ENCODE measurements around the gene RPTOR.

The RPTOR gene

DNA sequence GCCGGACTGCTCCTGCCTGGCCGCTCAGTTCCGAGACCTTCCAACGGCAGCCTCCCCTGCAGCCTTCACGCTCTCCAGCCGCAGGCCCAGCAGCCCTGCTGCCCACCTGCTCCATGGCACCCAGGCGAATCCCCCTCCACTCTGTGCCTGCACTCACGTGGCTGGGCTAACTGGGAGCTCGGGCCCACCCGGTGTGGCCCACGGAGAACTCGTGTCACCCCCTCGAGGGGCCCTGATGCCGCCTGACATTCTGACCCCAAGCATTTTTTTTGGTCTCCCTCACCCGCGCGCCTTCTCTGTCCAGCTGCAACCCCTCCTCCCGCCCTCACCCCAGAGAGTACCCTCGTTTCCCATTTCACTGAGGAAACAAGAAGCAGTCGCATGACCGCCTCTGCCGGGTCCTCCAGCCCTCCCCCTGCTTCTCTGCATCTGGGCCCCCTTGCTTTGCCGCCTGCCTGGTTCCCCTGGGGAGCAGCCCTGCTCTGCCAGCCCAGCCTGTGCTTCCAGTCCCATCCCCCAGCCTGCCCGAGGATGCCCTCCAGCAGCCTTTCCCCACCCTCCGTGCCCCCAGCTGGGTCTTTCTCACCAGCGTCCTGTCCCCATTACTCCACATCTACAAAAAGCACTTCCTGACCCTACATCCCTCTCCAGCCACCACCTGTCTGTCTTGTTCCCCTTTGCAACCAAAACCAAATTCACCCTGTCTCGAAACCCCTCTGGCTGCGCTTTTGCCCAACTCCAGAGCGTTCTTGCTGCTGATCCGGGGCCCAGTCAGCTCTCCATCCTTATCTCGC, 300.6 kb downstream of the RPTOR start:
- H3K4me3 ChIP-seq (ENCODE audit: low read depth, low read length) = no peak overlapping the region

GRCh38 chr17:80845863-80846671, 301.4 kb downstream of the RPTOR start:
- TF ChIP-seq, protein P1, sequence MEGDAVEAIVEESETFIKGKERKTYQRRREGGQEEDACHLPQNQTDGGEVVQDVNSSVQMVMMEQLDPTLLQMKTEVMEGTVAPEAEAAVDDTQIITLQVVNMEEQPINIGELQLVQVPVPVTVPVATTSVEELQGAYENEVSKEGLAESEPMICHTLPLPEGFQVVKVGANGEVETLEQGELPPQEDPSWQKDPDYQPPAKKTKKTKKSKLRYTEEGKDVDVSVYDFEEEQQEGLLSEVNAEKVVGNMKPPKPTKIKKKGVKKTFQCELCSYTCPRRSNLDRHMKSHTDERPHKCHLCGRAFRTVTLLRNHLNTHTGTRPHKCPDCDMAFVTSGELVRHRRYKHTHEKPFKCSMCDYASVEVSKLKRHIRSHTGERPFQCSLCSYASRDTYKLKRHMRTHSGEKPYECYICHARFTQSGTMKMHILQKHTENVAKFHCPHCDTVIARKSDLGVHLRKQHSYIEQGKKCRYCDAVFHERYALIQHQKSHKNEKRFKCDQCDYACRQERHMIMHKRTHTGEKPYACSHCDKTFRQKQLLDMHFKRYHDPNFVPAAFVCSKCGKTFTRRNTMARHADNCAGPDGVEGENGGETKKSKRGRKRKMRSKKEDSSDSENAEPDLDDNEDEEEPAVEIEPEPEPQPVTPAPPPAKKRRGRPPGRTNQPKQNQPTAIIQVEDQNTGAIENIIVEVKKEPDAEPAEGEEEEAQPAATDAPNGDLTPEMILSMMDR (IDR thresholded peaks at IDR 0.05; ENCODE audit: low read depth, low read length, missing control alignments) = no peak
- no peak overlapping the region for H3K4me3 ChIP-seq (ENCODE audit: low read depth, low read length)

More for the DNA sequence above, 300.6 kb downstream of the RPTOR start:
- TF ChIP-seq, protein P1 (IDR thresholded peaks at IDR 0.05; ENCODE audit: low read depth, low read length, missing control alignments) = no peak
- DNase-seq (ENCODE audit: low read depth) = no peak

DNA sequence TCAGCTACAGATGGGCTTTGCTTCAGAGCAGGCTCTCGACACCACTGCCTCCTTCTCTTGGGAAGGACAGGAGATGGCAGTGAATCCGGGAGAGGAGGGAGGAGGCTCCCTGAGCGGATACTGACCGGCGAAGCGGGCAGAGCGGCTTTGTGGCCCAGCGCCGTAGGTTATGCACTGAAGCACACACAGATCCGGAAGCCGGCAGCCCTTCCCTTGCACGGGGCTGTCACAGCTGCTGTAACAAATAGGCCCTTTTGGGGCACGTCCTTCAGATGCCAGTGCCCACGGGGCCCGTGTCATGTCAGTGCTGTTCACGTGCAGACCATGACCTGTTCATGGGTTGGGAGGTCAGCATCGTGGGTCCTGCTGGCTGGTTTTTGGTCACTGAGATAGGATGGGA, 302.3 kb downstream of the RPTOR start:
- no peak for DNase-seq (ENCODE audit: low read depth)
- TF ChIP-seq, protein P1 (IDR thresholded peaks at IDR 0.05; ENCODE audit: low read depth, low read length, missing control alignments) = no peak
- H3K4me3 ChIP-seq (ENCODE audit: low read depth, low read length) = no peak overlapping the region

More at GRCh38 chr17:80845863-80846671, 301.4 kb downstream of the RPTOR start:
- DNase-seq (ENCODE audit: low read depth) = no peak

GRCh38 chr17:80847496-80848230, 303.0 kb downstream of the RPTOR start:
- TF ChIP-seq, protein P1 (IDR thresholded peaks at IDR 0.05; ENCODE audit: low read depth, low read length, missing control alignments) = no peak
- no peak for DNase-seq (ENCODE audit: low read depth)

DNA sequence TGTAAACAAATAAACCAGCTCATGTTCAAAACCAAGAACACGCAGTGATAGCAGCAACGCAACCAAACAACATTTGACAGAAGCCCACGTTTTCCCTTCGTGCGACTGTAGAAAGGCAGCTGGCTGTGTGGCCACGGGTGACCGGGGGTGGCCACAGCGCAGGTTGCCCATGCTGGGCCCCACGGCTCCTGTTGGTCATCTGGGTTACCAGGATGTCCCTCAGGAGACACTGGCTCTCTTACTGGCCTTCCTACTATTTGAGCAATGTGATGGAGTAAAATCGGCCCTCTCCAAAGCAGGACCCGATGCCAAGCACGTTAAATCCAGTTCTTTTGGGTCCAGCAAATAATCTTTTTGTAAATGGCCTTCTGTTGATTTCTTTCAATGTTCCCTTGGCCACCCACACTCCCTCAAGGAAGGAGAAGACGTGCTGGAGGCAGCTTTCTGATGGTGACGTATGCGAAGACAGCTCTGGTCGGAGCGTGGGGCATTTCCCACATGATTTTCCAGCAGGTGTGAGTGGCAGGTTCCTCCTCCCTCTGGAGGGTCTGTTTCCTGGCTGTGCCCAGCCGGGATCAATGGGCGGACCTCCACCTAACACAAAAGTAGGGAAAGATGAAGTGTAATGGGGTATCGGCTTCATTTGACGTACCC, 303.9 kb downstream of the RPTOR start:
- TF ChIP-seq, protein P1 (IDR thresholded peaks at IDR 0.05; ENCODE audit: low read depth, low read length, missing control alignments) = no peak

More at GRCh38 chr17:80847496-80848230, 303.0 kb downstream of the RPTOR start:
- H3K4me3 ChIP-seq (ENCODE audit: low read depth, low read length) = no peak overlapping the region

DNA sequence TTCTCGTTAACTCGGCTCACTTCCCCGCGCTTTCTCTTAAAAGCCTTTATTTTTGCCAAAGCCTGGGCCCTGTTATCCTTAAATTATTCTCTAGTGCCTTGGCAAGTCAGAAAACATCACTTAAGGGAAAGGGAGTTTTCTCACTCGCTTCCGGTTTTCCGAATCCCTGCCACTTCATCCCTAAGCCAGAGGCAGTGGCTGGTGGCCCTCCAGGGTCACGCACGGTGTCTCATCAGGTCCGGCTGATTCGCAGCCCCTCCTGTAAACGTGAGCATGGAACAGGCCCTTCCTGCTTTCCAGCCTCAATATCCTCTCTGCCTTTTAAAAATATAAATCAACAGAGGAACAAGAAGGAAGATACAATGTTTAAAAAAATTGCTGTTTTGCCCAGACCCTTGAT, 304.5 kb downstream of the RPTOR start:
- TF ChIP-seq, protein P1 (IDR thresholded peaks at IDR 0.05; ENCODE audit: low read depth, low read length, missing control alignments) = no peak
- H3K4me3 ChIP-seq (ENCODE audit: low read depth, low read length) = no peak overlapping the region
- no peak for DNase-seq (ENCODE audit: low read depth)

More for the DNA sequence above, 303.9 kb downstream of the RPTOR start:
- DNase-seq (ENCODE audit: low read depth) = no peak
- no peak overlapping the region for H3K4me3 ChIP-seq (ENCODE audit: low read depth, low read length)

All from GM12864 (cell line).